Left lung (tissue), 10 donors: ENCODE results near the gene HDAC4. TPM values are rescaled to one million over a fixed set of nuclear protein-coding genes. Genes with fewer than 3 reads are reported as not detected.

Source experiments
- ATAC-seq: fragments of 200-7000 bp; cut with Tn5 transposase; one replicate; pipeline ENCODE4 v1.9.1; 2020; ENCODE audit warnings: moderate library complexity
- DNase-seq, 4 donors: peaks; one replicate each; pipeline ENCODE4 v3.0.0-alpha.2; 2013 to 2020
- H3K27ac ChIP-seq, 2 donors: fragments of 200-600 bp; sonication (generic) in 1 of 2; one replicate each; pipeline versions ENCODE4 v1.5.0 to v1.8.0; 2020 to 2021
- H3K27me3 ChIP-seq, 2 donors: fragments of 200-600 bp; sonication (generic) in 1 of 2; one replicate each; pipeline versions ENCODE4 v1.5.0 to v1.8.0; 2020 to 2021
- H3K36me3 ChIP-seq, 2 donors: fragments of 200-600 bp; sonication (generic) in 1 of 2; one replicate each; pipeline versions ENCODE4 v1.5.0 to v1.8.0; 2020 to 2021
- H3K4me1 ChIP-seq, 2 donors: fragments of 200-600 bp; one replicate each; pipeline ENCODE4 v1.8.0; 2021
- H3K4me3 ChIP-seq, 2 donors: fragments of 200-600 bp; sonication (generic) in 1 of 2; one replicate each; pipeline versions ENCODE4 v1.5.0 to v1.8.0; 2020 to 2021; ENCODE audit warnings: mild to moderate bottlenecking in 1 of 2
- H3K9me3 ChIP-seq, 2 donors: fragments of 200-600 bp; sonication (generic) in 1 of 2; one replicate each; pipeline versions ENCODE4 v1.5.0 to v1.8.0; 2020 to 2021
- CTCF ChIP-seq, 2 donors: fragments of 200-600 bp; sonication (generic) in 1 of 2; IDR thresholded peaks; one replicate each; pipeline versions ENCODE4 v1.5.0 to v1.8.0; 2021; ENCODE audit warnings: antibody characterized with exemption in 2 of 2
- intact Hi-C, 2 donors: fragments of 100-400 bp; cut with DNase I; formaldehyde crosslinking; loops; one replicate each; pipeline versions ENCODE4 v1.11.2 to v1.14.2; 2022
- polyA plus RNA-seq, 6 donors: library from polyadenylated mRNA; unstranded; fragments of 120-200 nt; gene quantifications; one replicate each; pipeline ENCODE4 v1.2.1, GENCODE V29; 2013; ENCODE audit not compliant: insufficient read length in 6 of 6
- total RNA-seq, 2 donors: library from RNA; stranded (reverse); fragmentation: NEBNext Ultra II Directional; extraction: Animal tissue kit (Norgen Biotek cat#: 25700); gene quantifications; one replicate each; pipeline ENCODE4 v1.2.1, GENCODE V29; 2021
- donor health status: DM: no; HTN: yes; CAD: no.
- donor health status: DM: no; HTN: no; CAD: no.

The HDAC4 gene
- total and polyA plus RNA-seq, 8 donors = 9.9 to 36.8 (median 12.8) TPM

- Histone ChIP-seq H3K9me3 (no peaks in the 10 kb centered on the region), H3K4me3 (no peak overlapping the region), H3K27ac (no peak overlapping the region), H3K36me3 (peaks cover 0 to 3% of the 10 kb centered on the region in 2 donors), H3K4me1 (peaks cover 7 to 18% of the 10 kb centered on the region in 2 donors), H3K27me3 (no peaks in the 10 kb centered on the region)
- no peak for TF ChIP-seq CTCF (IDR thresholded peaks at IDR 0.05)
- DNase-seq (no peak), ATAC-seq (no peak)
- intact Hi-C loops = no loop called here
Measured at GRCh38 chr2:239324456-239324855, 76.4 kb downstream of the HDAC4 start.

- Histone ChIP-seq H3K36me3 (peaks cover 0 to 3% of the 10 kb centered on the region in 2 donors), H3K27me3 (no peaks in the 10 kb centered on the region), H3K27ac (no peak overlapping the region), H3K4me3 (no peak overlapping the region), H3K4me1 (peaks cover 9 to 16% of the 10 kb centered on the region in 2 donors), H3K9me3 (no peaks in the 10 kb centered on the region)
- no peak for DNase-seq
- no peak for ATAC-seq
- intact Hi-C loops = no loop called here
- TF ChIP-seq CTCF (IDR thresholded peaks at IDR 0.05) = no peak
Measured at GRCh38 chr2:239323447-239323846, 77.4 kb downstream of the HDAC4 start.

GRCh38 chr2:239322416-239323086 is 78.3 kb downstream of the HDAC4 start:
- Histone ChIP-seq H3K4me3 (no peak overlapping the region), H3K4me1 (peaks cover 10 to 16% of the 10 kb centered on the region in 2 donors), H3K27me3 (no peaks in the 10 kb centered on the region), H3K9me3 (no peaks in the 10 kb centered on the region), H3K27ac (no peak overlapping the region), H3K36me3 (peaks cover 0 to 3% of the 10 kb centered on the region in 2 donors)
- no peak for TF ChIP-seq CTCF (IDR thresholded peaks at IDR 0.05)
- ATAC-seq (no peak), DNase-seq (no peak)
- intact Hi-C loops = no loop called here

- ATAC-seq (no peak), DNase-seq (no peak)
- intact Hi-C loops = no loop called here
- Histone ChIP-seq H3K4me3 (no peak overlapping the region), H3K27ac (no peak overlapping the region), H3K36me3 (peaks cover 0 to 3% of the 10 kb centered on the region in 2 donors), H3K9me3 (no peaks in the 10 kb centered on the region), H3K4me1 (peaks cover 10 to 20% of the 10 kb centered on the region in 2 donors), H3K27me3 (no peaks in the 10 kb centered on the region)
- no peak for TF ChIP-seq CTCF (IDR thresholded peaks at IDR 0.05)
Measured at GRCh38 chr2:239321596-239322415, 79.0 kb downstream of the HDAC4 start.
